ENCODE data around the gene PMP22.
"Not testable (repeated sequence)": the region's sequence is repeated elsewhere in the genome, so short reads cannot be mapped to it uniquely, and the experiment has no call there.

Gene PMP22

DNA sequence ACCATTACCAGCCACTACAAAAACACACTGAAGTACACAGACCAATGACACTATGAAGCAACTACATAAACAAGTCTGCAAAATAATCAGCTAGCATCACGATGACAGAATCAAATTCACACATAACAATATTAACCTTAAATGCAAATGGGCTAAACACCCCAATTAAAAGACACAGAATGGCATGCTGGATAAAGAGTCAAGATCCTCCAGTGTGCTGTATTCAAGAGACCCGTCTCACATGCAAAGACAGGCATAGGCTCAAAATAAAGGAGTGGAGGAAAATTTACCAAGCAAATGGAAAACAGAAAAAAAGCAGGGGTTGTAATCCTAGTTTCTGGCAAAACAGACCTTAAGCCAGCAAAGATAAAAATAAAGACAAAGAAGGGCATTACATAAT is 64.6 kb downstream of the PMP22 start:
- not testable (repeated sequence) for DNase-seq

DNA sequence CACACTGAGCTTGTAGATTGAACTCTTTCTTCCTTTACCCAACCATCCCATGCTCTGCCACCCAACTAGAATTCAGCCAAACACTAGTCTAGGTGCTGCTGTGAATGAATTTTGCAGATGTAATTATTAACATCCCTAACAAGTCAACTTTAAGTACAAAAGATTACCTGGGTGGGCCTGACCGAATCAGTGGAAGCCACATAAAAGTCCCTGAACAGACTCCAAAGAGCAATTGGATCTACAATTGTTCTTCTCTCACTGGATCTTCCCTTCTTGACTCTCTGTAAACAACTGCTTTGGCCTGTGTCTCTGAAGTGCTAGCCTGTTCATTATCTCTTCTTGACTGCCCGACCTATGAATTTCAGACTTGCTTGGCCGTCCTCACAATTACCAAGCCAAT is 67.9 kb downstream of the PMP22 start:
- DNase-seq = no peak

DNA sequence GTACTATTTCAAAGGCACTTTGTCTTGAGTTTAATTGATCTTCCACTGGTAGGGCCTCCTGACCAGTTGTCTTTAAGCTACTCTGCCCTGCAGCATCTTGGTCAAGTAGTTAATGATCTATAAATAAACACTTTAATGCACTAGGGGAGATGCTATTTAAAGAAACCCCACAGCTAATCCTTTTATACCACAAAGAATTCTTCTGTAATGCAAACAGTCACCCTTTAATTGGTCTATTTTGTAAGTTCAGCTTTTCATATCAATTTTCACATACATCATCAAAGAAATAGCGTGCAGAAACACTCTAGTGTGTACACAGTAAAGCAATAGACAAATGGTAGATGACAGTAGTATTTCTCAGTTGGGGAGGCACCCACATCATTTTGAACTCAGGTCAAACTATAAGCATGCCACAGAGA is 70.3 kb downstream of the PMP22 start:
- DNase-seq = no peak

- DNase-seq = peak; percentile 88
These were observed 79.5 kb downstream of the PMP22 start for GRCh38 chr17:15185625-15185991.

DNA sequence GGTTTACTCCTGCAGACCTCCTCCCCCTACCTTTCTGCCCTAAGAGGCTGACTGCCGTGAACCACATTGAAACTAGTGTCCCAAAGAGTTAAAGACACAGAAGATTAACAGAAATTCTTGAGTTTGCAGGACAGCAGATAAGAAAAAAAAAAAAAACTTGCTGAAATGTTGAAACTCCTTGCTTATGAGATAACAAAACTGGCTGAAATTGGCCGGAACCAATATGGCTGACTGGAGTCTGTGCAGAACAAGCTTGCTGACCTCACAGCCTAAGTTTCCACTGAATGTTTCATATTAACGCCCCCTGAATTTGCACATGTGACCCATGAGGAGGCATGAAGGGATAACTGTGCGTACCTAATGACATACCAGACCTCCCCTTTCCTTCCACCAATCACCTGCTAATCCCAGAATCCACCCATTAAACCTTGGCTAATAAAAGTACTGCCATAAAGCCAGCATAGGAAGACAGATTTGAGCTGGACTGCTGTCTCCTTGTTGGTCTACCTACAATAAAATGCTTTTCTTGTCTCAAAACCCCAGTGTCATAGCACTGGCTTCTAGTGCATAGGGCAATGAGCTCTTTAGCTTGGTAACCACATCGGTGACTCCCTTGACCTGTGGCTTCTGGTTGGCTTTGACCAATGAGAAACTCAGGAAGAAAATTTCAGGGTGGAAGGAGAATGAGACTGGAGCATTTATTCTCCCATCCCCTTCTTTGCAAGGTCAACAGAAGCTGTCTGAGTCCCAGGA is 80.1 kb downstream of the PMP22 start:
- DNase-seq = no peak

DNA sequence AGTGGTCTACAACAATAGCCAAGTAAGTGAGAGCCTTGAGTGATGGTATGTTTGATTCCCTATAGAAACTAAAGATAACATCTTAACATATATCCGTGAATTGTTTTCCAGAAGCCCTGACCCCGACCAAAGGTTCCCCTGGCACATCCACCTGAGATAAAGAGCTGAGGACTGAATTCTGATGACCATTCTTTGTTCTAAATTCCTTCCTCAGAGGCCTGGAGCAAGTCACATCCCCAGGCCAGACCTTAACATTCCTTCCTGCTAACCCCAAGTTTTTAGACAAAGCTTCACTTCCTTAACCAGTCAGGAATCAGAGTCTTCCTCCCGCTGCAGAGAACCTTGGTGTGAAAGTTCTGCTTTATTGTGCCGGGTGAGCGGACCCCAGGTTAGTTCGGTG is 83.3 kb downstream of the PMP22 start:
- DNase-seq = no peak

DNA sequence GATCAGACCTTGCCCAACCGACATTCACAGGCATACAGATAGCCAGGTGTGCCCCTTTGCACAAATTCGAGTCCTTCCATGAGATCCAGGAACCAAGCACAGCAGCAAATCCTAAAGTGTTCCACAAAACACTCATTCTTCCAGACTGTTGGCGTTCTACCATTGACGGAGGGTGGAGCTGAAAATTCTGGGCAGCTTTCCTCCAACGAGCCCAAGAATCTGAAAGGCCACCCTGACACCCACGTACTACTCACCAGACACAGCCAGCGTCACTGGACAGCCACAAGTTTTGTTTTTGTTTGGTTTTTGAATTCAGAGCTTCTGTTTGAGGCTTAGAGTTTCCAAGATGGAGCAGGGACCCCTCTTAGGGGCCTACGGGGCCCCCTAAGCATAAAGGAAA is 83.8 kb downstream of the PMP22 start:
- DNase-seq = no peak

GRCh38 chr17:15180121-15180561 is 85.0 kb downstream of the PMP22 start:
- no peak for DNase-seq
